ENCODE measurements around the gene ADORA3.

DNA sequence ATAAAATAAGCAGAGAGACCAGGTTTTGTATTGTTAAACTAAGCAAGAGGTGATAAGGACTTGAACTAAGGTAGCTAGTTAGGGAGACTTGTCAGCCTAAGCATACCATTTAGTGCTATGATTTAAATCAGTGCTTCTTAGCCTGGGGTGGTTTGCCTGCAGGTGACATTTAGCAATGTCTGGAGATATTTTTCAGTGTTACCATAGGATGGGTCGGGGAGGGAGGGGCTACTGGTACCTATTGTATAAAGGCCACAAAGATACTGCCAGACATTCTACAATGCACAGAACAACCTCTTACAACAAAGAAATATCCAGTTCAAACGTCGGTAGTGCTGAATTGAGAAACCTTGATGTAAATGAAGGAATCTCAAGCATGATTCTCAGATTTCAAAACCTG, 50.9 kb downstream of the ADORA3 start:
- TF ChIP-seq POLR2A (IDR thresholded peaks at IDR 0.05; ENCODE audit: low read length) (no peak), GATA1 (IDR thresholded peaks at IDR 0.05; ENCODE audit: low read depth, low read length) (no peak)
